OCI-LY7 (cell line): ENCODE results near the gene SMTNL1. TPM values are rescaled to one million over a fixed set of nuclear protein-coding genes. Genes with fewer than 3 reads are reported as not detected.
A peak's percentile ranks its signal among the peaks of the same experiment; 100 is the strongest.

Source experiments
- BruUV-seq: library from RNA; stranded (reverse); fragments of 400-500 nt; replicated peaks from 2 replicates; lab custom pipeline; 2021; lab: Mats Ljungman, UMichigan
- CTCF ChIA-PET: fragments of 300-600 bp; sonication (Branson Sonifier 250); formaldehyde crosslinking; loops from one replicate; lab custom pipeline; 2022; ENCODE audit warnings: antibody characterized with exemption; ENCODE audit not compliant: unreplicated experiment; lab: Charles Lee
- POLR2A ChIA-PET: fragments of 300-600 bp; sonication (Branson Sonifier 250); formaldehyde crosslinking; loops from one replicate; lab custom pipeline; 2022; ENCODE audit warnings: antibody characterized with exemption; lab: Charles Lee
- DNase-seq: peaks from one replicate; pipeline ENCODE4 v3.0.0-alpha.2; 2015; ENCODE audit warnings: low spot score
- H2AFZ ChIP-seq: fragments of 200-600 bp; sonication (generic), shearing (Covaris generic); 2 replicates; pipeline ENCODE4 v1.6.1; 2014; ENCODE audit warnings: mild to moderate bottlenecking, antibody characterized with exemption, low read length, moderate library complexity
- H3K27ac ChIP-seq: fragments of 200-600 bp; sonication (generic); 2 replicates; pipeline ENCODE4 v1.5.1; 2014; ENCODE audit warnings: mixed run types, low read depth, mild to moderate bottlenecking, moderate library complexity, low read length, inconsistent platforms; ENCODE audit not compliant: poor library complexity, severe bottlenecking
- H3K36me3 ChIP-seq: fragments of 200-600 bp; sonication (generic); 2 replicates; pipeline ENCODE4 v1.6.1; 2014; ENCODE audit warnings: mild to moderate bottlenecking, antibody characterized with exemption, low read length, moderate library complexity, mixed read lengths; ENCODE audit not compliant: insufficient read depth
- H3K4me1 ChIP-seq: fragments of 200-600 bp; sonication (generic); 2 replicates; pipeline ENCODE4 v1.5.1; 2014; ENCODE audit warnings: mild to moderate bottlenecking, low read length; ENCODE audit not compliant: insufficient read depth, poor library complexity, severe bottlenecking
- H3K4me2 ChIP-seq: fragments of 200-600 bp; sonication (generic); 2 replicates; pipeline ENCODE4 v1.6.1; 2014; ENCODE audit warnings: mild to moderate bottlenecking, low read length
- H3K4me3 ChIP-seq: fragments of 200-600 bp; sonication (generic); 2 replicates; pipeline ENCODE4 v1.5.1; 2014; ENCODE audit warnings: mild to moderate bottlenecking, low read depth, low read length; ENCODE audit not compliant: poor library complexity, severe bottlenecking
- H3K79me2 ChIP-seq: fragments of 200-600 bp; sonication (generic); 2 replicates; pipeline ENCODE4 v1.6.1; 2016; ENCODE audit warnings: low read depth, mild to moderate bottlenecking, low read length, moderate library complexity, mixed read lengths; ENCODE audit not compliant: insufficient read depth
- H3K9me2 ChIP-seq: fragments of 200-600 bp; sonication (generic); 2 replicates; pipeline ENCODE4 v1.6.1; 2016; ENCODE audit warnings: mild to moderate bottlenecking, low read length, mixed read lengths; ENCODE audit not compliant: insufficient read depth
- H3K9me3 ChIP-seq: fragments of 200-600 bp; sonication (generic); 2 replicates; pipeline ENCODE4 v1.6.1; 2014; ENCODE audit warnings: mild to moderate bottlenecking, mixed run types, low read length, mixed read lengths
- H4K20me1 ChIP-seq: fragments of 200-600 bp; sonication (generic); 2 replicates; pipeline ENCODE4 v1.6.1; 2014; ENCODE audit warnings: mild to moderate bottlenecking, antibody characterized with exemption, low read length, moderate library complexity, mixed read lengths; ENCODE audit not compliant: insufficient read depth
- EZH2phosphoT487 ChIP-seq: fragments of 200-600 bp; sonication (generic); IDR thresholded peaks from 2 replicates; pipeline ENCODE4 v1.6.1; 2018; ENCODE audit warnings: low read depth, borderline replicate concordance, mild to moderate bottlenecking, mixed run types, antibody characterized with exemption, low read length, moderate library complexity, mixed read lengths
- intact Hi-C: fragments of 100-400 bp; cut with micrococcal nuclease; formaldehyde crosslinking; loops from one replicate; pipeline ENCODE4 v1.10.0; 2022; ENCODE audit not compliant: unreplicated experiment
- total RNA-seq, 2 experiments: library from RNA; depleted of rRNA in 1 of 2; stranded (reverse); fragments of >200 nt in 1 of 2; shearing (Covaris generic) in 1 of 2; gene quantifications; 2 replicates each; pipeline ENCODE4 v1.2.3, GENCODE V29; 2014 to 2022
- TF ChIP-seq, protein P1 (sequence below): fragments of 200-600 bp; sonication (generic); conservative IDR thresholded peaks from 2 replicates; pipeline ENCODE4 v1.5.1; 2014; ENCODE audit warnings: mild to moderate bottlenecking, antibody characterized with exemption, low read length, moderate library complexity, mixed read lengths

Gene SMTNL1
- total RNA-seq, 2 experiments from 2014 or later: not detected

DNA sequence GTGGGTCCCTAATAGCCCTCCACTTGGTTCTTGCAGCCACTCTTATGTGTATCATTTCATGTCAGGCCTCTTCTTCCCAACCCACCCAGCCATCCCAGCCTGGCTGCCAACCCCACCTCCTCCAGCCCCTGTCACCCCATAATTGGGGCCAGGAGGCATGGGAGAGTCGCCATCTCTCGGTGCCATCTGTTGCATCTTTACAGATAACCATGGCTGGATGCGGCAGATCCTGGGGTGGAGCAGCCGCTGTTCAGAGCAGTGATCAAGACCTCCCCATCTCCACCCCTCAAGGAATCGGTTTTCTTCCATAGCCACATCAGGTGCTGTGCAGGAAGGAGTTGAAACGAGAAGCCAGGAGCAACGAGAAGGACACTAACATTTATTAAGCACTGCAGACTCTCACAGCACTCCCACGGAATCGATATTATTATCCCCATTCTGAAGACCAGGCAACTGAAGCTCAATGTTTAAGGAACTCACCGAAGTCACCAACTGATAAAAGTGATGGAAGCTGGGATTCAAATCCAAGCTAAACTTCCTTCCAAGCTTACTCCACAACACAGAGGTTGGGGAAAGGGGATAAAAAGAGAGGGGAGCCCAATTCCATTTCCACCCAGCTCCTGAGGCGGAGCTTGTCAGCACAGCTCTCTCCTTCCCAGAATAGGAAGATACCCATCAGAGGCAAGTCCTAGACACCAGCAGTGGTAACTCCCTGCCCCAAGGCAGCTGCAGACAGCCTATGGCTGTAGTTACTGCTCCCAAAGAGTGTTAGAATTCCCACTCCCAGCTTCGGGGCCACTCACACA is 24.5 kb upstream of the SMTNL1 start:
- Histone ChIP-seq H2AFZ (no peak overlapping the region), H3K79me2 (peaks cover 40% of the 10 kb centered on the region; the same call in 1 of the 2 replicates), H3K36me3 (peaks cover 28% of the 10 kb centered on the region), H3K9me3 (no peaks in the 10 kb centered on the region), H4K20me1 (no peaks in the 10 kb centered on the region), H3K4me2 (peak overlapping the region; percentile 87), H3K9me2 (no peaks in the 10 kb centered on the region), H3K4me3 (peak overlapping the region; percentile 91), H3K27ac (peak overlapping the region; percentile 65), H3K4me1 (peaks cover 43% of the 10 kb centered on the region)
- no TSS peak for BruUV-seq
- DNase-seq: no peak
- no peak for TF ChIP-seq EZH2phosphoT487
- TF ChIP-seq, protein P1, sequence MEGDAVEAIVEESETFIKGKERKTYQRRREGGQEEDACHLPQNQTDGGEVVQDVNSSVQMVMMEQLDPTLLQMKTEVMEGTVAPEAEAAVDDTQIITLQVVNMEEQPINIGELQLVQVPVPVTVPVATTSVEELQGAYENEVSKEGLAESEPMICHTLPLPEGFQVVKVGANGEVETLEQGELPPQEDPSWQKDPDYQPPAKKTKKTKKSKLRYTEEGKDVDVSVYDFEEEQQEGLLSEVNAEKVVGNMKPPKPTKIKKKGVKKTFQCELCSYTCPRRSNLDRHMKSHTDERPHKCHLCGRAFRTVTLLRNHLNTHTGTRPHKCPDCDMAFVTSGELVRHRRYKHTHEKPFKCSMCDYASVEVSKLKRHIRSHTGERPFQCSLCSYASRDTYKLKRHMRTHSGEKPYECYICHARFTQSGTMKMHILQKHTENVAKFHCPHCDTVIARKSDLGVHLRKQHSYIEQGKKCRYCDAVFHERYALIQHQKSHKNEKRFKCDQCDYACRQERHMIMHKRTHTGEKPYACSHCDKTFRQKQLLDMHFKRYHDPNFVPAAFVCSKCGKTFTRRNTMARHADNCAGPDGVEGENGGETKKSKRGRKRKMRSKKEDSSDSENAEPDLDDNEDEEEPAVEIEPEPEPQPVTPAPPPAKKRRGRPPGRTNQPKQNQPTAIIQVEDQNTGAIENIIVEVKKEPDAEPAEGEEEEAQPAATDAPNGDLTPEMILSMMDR: no peak
- CTCF ChIA-PET: interaction anchor here (1.1 to 5.2 kb wide), 2 partner anchors 15 to 20 kb away, joined by 10 to 21 read pairs; no protein-coding TSS in a partner anchor
- POLR2A ChIA-PET: interaction anchor here (0.7 to 5.9 kb wide), 8 partner anchors 9 to 86 kb away, joined by 3 to 64 read pairs (median 4); partner anchors contain the start of genes SLC43A3, TIMM10 and UBE2L6
- intact Hi-C loops: loop anchor here (1.0 to 10.0 kb wide), 3 partner anchors 20 to 1582 kb away; partner anchors contain the start of gene ZDHHC5

DNA sequence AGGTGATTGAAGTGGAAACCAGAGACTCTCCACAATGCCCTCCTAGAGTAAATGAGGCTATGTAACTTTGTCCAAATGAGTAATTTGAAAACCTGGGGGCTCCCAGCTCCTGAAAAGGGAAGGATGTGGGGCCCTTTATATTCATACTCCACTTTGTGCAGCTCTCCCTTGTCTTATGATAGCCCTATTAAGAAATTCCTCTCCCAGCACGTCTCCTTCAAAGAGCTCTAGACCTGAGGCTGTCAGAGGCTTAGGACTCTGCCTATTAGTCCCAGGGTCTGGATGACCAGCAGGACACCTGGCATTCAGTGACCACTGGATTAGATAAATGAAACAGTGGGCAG is 24.0 kb upstream of the SMTNL1 start:
- CTCF ChIA-PET: interaction anchor here (1.1 to 5.2 kb wide), 3 partner anchors 14 to 20 kb away, joined by 8 to 21 read pairs (median 10); no protein-coding TSS in a partner anchor
- peak overlapping the region; percentile 91 for H3K4me3 ChIP-seq
- no peaks in the 10 kb centered on the region for H4K20me1 ChIP-seq
- H3K4me2 ChIP-seq: peak overlapping the region; percentile 87
- H3K9me2 ChIP-seq: no peaks in the 10 kb centered on the region
- intact Hi-C loops: loop anchor here (5.0 to 10.0 kb wide), 2 partner anchors 154 to 1581 kb away; partner anchors contain the start of gene ZDHHC5
- H3K27ac ChIP-seq: peak overlapping the region; percentile 65
- no peak overlapping the region for H2AFZ ChIP-seq
- peaks cover 22% of the 10 kb centered on the region for H3K36me3 ChIP-seq
- TSS peak; percentile 54 for BruUV-seq
- peaks cover 40% of the 10 kb centered on the region; the same call in 1 of the 2 replicates for H3K79me2 ChIP-seq
- DNase-seq: no peak
- TF ChIP-seq, protein P1: no peak
- no peak for TF ChIP-seq EZH2phosphoT487
- H3K4me1 ChIP-seq: peaks cover 43% of the 10 kb centered on the region
- no peaks in the 10 kb centered on the region for H3K9me3 ChIP-seq
- POLR2A ChIA-PET: interaction anchor here (0.9 to 5.9 kb wide), 7 partner anchors 9 to 87 kb away, joined by 3 to 64 read pairs (median 5); partner anchors contain the start of genes SLC43A3 and TIMM10
